Astrocyte (in vitro differentiated cells and primary cell): ENCODE measurements around the gene HSD17B11.

Experiments
- EZH2 ChIP-seq: IDR thresholded peaks from 2 replicates; pipeline ENCODE4 v1.6.1; 2012; ENCODE audit warnings: mild to moderate bottlenecking, low read length, inconsistent platforms; ENCODE audit not compliant: insufficient read depth
- TF ChIP-seq, protein P1 (sequence below): IDR thresholded peaks from 2 replicates; pipeline ENCODE4 v1.5.1; 2011; ENCODE audit warnings: low read depth, mild to moderate bottlenecking, inconsistent platforms, low read length, moderate library complexity; ENCODE audit not compliant: insufficient read depth

DNA sequence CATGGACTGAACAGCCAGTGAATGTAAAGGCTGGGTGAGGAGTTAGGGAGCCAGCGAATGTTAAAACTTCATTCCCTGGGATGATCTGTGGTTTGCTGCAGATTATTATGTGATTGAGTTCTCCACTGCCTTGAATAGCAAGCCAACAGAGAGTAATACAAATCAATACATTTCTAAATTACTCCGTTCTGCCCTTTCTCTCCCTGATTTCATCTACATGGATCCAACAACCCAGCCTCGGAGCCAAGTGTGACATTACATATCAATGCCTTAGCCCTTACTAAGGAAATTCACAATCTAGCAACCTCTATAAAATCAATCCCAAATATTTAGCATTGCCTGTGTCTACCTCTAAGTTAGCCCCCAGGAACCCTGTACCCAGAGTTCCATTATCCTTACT lies 79.3 kb downstream of the HSD17B11 start:
- TF ChIP-seq, protein P1, sequence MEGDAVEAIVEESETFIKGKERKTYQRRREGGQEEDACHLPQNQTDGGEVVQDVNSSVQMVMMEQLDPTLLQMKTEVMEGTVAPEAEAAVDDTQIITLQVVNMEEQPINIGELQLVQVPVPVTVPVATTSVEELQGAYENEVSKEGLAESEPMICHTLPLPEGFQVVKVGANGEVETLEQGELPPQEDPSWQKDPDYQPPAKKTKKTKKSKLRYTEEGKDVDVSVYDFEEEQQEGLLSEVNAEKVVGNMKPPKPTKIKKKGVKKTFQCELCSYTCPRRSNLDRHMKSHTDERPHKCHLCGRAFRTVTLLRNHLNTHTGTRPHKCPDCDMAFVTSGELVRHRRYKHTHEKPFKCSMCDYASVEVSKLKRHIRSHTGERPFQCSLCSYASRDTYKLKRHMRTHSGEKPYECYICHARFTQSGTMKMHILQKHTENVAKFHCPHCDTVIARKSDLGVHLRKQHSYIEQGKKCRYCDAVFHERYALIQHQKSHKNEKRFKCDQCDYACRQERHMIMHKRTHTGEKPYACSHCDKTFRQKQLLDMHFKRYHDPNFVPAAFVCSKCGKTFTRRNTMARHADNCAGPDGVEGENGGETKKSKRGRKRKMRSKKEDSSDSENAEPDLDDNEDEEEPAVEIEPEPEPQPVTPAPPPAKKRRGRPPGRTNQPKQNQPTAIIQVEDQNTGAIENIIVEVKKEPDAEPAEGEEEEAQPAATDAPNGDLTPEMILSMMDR: no peak
- TF ChIP-seq EZH2: no peak
